NB4 (cell line): Measurements from ENCODE around the gene RAD51B.

Source experiments
- DNase-seq: peaks from one replicate; pipeline ENCODE4 v3.0.0; 2010; ENCODE audit warnings: low read depth
- H3K4me3 ChIP-seq: one replicate; pipeline ENCODE4 v1.5.1; 2011; ENCODE audit warnings: mild to moderate bottlenecking, low read depth, low read length, moderate library complexity
- CTCF ChIP-seq: IDR thresholded peaks from one replicate; pipeline ENCODE4 v1.5.1; 2012; ENCODE audit warnings: low read depth, low read length
- MAX ChIP-seq: IDR thresholded peaks from 2 replicates; pipeline ENCODE4 v1.6.1; 2011; ENCODE audit warnings: low read depth, low read length
- MYC ChIP-seq: IDR thresholded peaks from 2 replicates; pipeline ENCODE4 v1.6.1; 2011; ENCODE audit warnings: low read depth, low read length
- POLR2A ChIP-seq: IDR thresholded peaks from 2 replicates; pipeline ENCODE4 v1.6.1; 2011; ENCODE audit warnings: mild to moderate bottlenecking; ENCODE audit not compliant: insufficient read length; ENCODE audit errors: extremely low read depth

The RAD51B gene

DNA sequence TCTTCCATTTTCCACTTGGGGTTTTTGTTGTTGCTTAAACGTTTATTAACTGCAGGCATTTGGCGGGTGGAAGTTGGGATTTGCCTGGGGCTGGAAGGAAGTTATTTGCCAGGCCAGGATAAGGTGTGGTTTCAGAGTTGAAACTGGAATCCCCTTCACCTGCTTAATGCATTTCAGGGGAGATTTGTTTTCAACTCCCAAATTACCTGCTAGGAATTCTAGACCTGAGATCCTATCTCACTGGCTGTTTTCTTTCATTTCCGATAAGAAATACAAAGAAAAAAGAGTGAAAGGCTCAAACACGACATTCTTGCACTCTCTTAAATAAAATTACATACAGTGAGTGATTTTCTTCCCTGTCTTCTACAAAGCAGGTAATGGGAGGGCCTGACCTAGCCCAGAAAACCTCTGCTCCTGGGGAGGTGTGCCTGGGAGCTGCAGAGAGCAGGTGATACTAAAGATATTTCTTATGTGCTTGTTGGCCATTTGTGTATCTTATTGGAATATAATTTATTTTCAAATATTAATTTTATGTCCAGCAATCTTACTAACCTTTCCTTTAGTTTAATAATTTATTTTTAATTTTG, 695.1 kb downstream of the RAD51B start:
- H3K4me3 ChIP-seq = no peak overlapping the region
- TF ChIP-seq MYC (no peak), CTCF (no peak), POLR2A (no peak), MAX (no peak)
- no peak for DNase-seq

GRCh38 chr14:68516342-68516741, 696.8 kb downstream of the RAD51B start:
- DNase-seq = no peak
- TF ChIP-seq MYC (no peak), CTCF (no peak), POLR2A (no peak), MAX (no peak)
- no peak overlapping the region for H3K4me3 ChIP-seq

GRCh38 chr14:68518166-68518565, 698.6 kb downstream of the RAD51B start:
- no peak for DNase-seq
- no peak for TF ChIP-seq MAX
- no peak for TF ChIP-seq POLR2A
- TF ChIP-seq MYC = no peak
- no peak for TF ChIP-seq CTCF
- no peak overlapping the region for H3K4me3 ChIP-seq

DNA sequence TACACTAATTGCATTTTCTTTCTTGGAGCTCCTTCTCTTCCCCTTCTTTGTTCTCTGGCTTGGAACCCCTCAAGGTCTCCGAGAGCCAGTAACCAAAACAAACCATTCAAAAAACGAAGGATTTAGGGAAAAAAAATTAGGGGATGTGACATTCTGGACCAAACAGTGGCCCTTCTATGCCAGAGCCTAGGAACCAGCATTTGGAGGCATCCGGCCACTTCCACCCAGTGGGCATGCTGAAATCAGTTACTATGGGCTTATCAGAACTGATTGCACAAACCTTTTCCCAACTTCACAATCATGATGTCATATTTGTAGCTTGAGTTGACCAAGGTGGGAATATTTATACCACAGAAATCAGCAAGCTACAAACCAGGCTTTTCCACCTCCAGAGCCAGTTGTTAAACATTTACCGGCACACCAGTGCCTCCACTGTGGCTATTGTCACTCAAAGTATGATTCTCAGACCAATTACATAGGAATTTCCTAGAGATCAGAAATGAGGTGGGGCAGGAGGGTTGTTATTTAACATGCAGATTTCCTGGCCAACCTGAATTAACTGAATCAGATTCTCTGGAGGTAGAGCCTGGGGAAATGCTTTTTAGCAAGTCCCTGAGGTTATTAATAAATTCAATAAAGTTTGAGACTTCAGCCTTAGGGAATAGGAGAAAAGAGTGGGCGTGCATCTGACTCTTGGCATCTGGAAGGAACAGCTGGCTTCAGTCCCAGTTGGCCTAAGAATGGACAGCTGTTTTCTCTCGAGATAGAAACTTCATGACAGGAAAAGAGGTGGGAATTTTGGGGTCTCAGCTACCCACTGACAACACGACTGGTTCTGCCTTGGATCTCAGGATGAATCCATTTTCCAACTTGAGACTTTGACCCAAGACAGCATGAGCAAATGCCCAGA, 699.4 kb downstream of the RAD51B start:
- no peak for TF ChIP-seq POLR2A
- TF ChIP-seq CTCF = no peak
- TF ChIP-seq MYC = no peak
- no peak for TF ChIP-seq MAX
- DNase-seq = no peak
- H3K4me3 ChIP-seq = no peak overlapping the region

GRCh38 chr14:68519671-68520187, 700.1 kb downstream of the RAD51B start:
- H3K4me3 ChIP-seq = no peak overlapping the region
- TF ChIP-seq MYC = no peak
- DNase-seq = no peak
